ENCODE data around the gene UNC80. TPM values are rescaled to one million over a fixed set of nuclear protein-coding genes. Genes with fewer than 3 reads are reported as not detected.

Gene UNC80
- total RNA-seq, 1 donor from 2014 or later = 0.11 TPM

GRCh38 chr2:209970711-209971110, 199.1 kb downstream of the UNC80 start:
- Histone ChIP-seq H3K4me3 (no peak overlapping the region), H3K9me3 (no peaks in the 10 kb centered on the region), H3K36me3 (no peaks in the 10 kb centered on the region), H3K27ac (no peak overlapping the region), H3K4me1 (no peaks in the 10 kb centered on the region), H3K27me3 (no peaks in the 10 kb centered on the region)
- TF ChIP-seq CTCF (IDR thresholded peaks at IDR 0.05) = no peak
- DNase-seq (ENCODE audit: low spot score in 2 of 2) = no peak
- intact Hi-C loops (cut with DNase I) = no loop called here

GRCh38 chr2:209973328-209973727, 201.7 kb downstream of the UNC80 start:
- H3K9me3 ChIP-seq = no peaks in the 10 kb centered on the region
- H3K4me1 ChIP-seq = no peaks in the 10 kb centered on the region
- intact Hi-C loops (cut with DNase I) = no loop called here
- no peaks in the 10 kb centered on the region for H3K27me3 ChIP-seq
- no peak for DNase-seq (ENCODE audit: low spot score in 2 of 2)
- H3K27ac ChIP-seq = no peak overlapping the region
- no peak overlapping the region for H3K4me3 ChIP-seq
- TF ChIP-seq CTCF (IDR thresholded peaks at IDR 0.05) = no peak
- H3K36me3 ChIP-seq = no peaks in the 10 kb centered on the region

GRCh38 chr2:209974576-209974975, 202.9 kb downstream of the UNC80 start:
- intact Hi-C loops (cut with DNase I) = no loop called here
- no peaks in the 10 kb centered on the region for H3K9me3 ChIP-seq
- H3K36me3 ChIP-seq = no peaks in the 10 kb centered on the region
- no peak overlapping the region for H3K4me3 ChIP-seq
- TF ChIP-seq CTCF (IDR thresholded peaks at IDR 0.05) = no peak
- no peak for DNase-seq (ENCODE audit: low spot score in 2 of 2)
- H3K27me3 ChIP-seq = no peaks in the 10 kb centered on the region
- no peak overlapping the region for H3K27ac ChIP-seq
- no peaks in the 10 kb centered on the region for H3K4me1 ChIP-seq

- no peak for DNase-seq (ENCODE audit: low spot score in 2 of 2)
- Histone ChIP-seq H3K27ac (no peak overlapping the region), H3K27me3 (no peaks in the 10 kb centered on the region), H3K4me1 (no peaks in the 10 kb centered on the region), H3K4me3 (no peak overlapping the region), H3K36me3 (no peaks in the 10 kb centered on the region), H3K9me3 (no peaks in the 10 kb centered on the region)
- intact Hi-C loops (cut with DNase I) = loop anchor here (1.0 kb wide), 1 partner anchor 220 kb away; no protein-coding TSS in a partner anchor
- TF ChIP-seq CTCF (IDR thresholded peaks at IDR 0.05) = no peak
Observed at GRCh38 chr2:209976698-209977385, 205.2 kb downstream of the UNC80 start.

GRCh38 chr2:209977386-209978239, 206.0 kb downstream of the UNC80 start:
- Histone ChIP-seq H3K9me3 (no peaks in the 10 kb centered on the region), H3K27me3 (no peaks in the 10 kb centered on the region), H3K36me3 (no peaks in the 10 kb centered on the region), H3K27ac (no peak overlapping the region), H3K4me3 (no peak overlapping the region), H3K4me1 (no peaks in the 10 kb centered on the region)
- TF ChIP-seq CTCF (IDR thresholded peaks at IDR 0.05) = peak; percentile 46 to 63 (median 48)
- intact Hi-C loops (cut with DNase I) = loop anchor here (1.0 kb wide), 1 partner anchor 220 kb away; no protein-coding TSS in a partner anchor
- no peak for DNase-seq (ENCODE audit: low spot score in 2 of 2)

Measured in ascending aorta (tissue), 2 donors.